ENCODE results near the gene TUBA1C.

The TUBA1C gene

DNA sequence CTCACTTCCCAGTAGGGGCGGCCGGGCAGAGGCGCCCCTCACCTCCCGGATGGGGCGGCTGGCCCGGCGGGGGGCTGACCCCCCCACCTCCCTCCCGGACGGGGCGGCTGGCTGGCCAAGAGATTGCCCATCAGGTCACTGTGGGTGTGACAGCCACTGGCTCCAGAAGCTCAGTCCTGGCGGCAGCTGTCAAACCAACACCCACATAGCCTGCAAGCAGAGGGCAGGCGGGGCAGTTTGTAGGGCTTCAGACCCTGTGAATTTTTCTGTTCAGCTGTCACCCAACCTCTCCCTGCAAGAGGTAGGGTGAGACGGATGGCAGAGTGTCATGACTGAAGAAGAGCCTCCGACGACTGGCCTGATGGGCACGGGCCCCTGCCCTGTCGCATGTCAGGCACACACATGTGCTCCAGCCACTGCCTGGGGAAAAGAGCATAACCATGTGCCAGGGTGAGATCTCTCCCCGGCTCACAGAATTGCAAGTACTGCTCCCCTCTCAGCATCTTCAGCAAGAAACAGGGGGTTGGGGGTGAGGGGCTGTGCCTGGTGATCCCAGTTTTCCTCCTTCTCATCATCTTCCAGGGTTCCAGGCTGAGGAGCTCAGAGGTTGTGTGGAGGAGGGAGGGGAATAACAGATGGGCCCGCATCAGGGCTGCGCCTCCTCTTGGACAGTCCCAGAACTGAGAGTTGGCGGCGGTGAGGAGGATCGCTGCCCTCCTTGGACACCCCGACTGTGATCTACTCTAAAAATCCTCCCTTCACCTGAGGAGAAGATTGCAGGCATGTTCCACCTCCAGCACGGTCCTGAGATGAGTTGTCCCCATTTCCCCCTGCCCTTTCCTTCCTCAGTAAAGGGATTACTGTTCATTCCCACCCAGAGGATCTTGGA, 18.9 kb downstream of the TUBA1C start:
- DNase-seq (ENCODE audit: low read depth): no peak

DNA sequence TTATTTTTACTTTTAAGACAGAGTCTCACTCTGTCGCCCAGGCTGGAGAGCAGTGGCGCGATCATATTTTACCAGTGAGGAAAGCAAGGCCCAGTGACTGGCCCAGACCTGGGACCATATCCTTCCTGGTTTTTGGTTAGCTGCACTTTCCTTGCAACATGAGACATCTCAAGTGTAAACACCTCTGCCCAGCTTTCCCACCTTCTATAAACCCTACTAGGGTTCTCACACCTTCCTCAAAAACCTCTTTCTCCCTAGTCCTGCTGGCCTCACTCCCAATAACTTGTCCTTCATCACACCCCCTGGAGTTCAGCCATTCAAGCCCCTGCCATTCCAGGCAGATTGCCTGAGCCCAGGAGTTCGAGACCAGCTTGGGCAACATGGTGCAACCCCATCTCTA, 19.8 kb downstream of the TUBA1C start:
- DNase-seq (ENCODE audit: low read depth): no peak

DNA sequence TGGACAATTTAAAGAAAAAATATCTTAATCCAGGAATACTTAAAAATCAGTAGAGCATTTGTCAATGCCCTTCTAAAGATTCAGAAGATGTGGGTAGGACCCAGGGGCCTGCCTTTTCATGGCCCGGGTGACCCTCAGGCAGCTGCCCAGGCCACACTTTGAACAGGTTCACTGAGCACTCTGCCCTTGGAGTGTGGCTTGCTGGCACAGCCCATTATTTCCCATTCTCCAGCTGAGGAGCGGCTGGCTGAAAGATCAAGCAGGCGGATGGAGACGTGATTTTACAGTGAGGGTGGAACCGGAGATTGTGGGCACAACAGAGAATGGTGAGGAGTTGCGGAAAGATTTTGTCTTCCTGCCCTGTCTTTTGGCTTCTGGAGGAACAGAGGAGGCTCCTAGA, 23.0 kb downstream of the TUBA1C start:
- no peak for DNase-seq (ENCODE audit: low read depth)

DNA sequence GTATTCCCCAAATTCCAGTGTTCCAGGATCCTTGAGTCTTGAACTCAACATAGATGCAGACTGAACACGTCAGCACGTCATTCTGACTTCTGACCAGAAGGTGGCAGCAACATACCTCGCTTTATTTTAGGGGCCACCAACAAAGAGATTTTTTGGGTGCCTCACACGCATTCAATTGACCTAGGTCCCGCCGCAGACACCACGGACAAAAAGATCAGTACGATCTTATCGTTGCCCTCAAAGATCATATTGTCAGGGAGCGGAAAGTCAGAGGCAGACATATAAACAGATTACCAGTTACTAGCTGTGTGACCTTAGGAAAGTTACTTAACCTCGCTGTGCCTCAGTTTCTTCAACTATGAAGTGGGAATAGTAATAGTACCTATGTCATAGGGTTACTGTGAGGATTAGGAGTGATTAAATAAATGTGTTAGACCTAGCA, 23.6 kb downstream of the TUBA1C start:
- DNase-seq (ENCODE audit: low read depth): peak; percentile 44

GRCh38 chr12:49288922-49289555, 24.2 kb downstream of the TUBA1C start:
- DNase-seq (ENCODE audit: low read depth): no peak

- no peak for DNase-seq (ENCODE audit: low read depth)
Measured at GRCh38 chr12:49292729-49293055, 27.8 kb downstream of the TUBA1C start.

DNA sequence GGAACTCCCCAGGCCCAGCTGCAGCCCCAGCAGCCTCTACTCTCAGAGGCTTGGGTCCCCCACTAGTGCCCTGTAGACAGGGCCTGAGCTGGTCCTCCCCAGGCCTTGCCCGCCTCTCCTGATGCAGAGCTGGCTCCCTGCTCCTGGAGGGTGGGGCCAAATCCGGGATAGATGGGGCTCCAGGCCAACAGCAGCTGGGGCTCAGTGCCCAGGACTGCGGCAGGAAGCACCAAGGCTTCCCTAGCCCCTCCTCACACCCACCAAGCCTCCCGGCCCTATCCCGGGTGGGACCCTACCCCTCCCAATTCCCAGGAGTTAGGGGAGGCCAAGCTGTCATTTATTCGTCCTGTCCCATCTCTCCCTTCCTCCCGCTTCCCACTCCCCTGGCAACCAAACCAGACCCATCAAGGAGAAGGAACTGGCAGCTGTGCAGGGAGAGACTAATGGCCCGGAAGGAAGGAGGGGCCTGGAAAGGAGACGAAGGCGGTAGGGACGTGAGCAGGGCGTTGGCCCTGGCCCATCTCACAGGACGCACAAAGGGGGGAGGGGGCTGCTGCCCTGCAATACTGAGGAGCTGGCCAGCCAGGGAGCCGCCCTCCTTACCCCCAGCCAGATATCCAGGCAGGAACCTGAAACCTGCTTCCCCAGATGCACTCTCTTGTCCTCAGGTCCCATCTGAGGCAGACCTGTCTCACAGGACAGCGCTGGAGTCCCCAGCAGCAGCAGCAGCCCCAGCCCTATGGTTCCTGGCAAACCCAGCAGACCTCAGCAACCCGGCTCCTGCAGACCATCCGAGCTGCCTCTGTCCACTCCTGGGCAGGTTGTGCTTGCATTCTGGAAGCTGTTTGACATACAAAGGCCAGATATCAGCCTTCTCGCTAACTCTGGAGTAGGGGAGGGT, 28.4 kb downstream of the TUBA1C start:
- no peak for DNase-seq (ENCODE audit: low read depth)

GRCh38 chr12:49294086-49294803, 29.4 kb downstream of the TUBA1C start:
- no peak for DNase-seq (ENCODE audit: low read depth)

GRCh38 chr12:49294804-49295081, 29.9 kb downstream of the TUBA1C start:
- no peak for DNase-seq (ENCODE audit: low read depth)

GRCh38 chr12:49295082-49295936, 30.4 kb downstream of the TUBA1C start, which contains the start of gene PRPH:
Gene PRPH, plus strand, starts transcription at chr12:49295147. Its CDS starts 54 bp downstream, at chr12:49295201.
- no peak for DNase-seq (ENCODE audit: low read depth)

DNA sequence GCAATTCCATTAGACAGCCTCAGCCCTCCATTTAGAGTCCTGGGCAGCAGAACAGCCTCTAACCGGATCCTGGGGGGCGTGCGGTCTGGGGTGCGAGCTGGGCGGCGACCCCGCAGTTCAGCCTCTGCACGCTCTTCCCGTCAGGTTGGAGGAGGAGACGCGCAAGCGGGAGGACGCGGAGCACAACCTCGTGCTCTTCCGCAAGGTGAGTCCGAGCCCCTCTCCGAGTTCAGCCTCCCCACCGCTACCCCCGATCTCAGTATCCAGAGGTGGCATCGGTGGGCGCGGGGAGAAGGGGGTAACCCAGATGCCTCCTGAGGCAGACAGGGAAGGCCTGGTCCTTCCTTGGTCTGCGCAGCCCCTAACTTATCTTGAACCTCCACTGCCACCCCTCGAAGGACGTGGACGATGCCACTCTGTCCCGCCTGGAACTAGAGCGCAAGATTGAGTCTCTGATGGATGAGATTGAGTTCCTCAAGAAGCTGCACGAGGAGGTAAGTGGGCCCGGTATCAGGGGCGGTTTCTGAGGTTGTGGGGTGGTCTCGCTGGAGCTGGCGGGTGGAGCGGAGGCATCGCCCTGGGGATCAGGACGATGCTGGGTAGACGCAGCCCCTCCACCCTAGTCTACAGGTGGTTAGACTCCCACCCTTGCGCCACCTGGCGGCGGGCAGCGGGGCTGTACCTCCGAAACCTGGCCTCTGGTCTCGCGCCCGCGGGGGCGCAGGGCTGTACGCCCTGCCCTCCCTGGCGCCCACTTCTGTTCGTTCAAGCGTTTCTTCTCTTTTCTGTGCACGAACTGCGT, 31.4 kb downstream of the TUBA1C start:
- DNase-seq (ENCODE audit: low read depth): no peak

DNA sequence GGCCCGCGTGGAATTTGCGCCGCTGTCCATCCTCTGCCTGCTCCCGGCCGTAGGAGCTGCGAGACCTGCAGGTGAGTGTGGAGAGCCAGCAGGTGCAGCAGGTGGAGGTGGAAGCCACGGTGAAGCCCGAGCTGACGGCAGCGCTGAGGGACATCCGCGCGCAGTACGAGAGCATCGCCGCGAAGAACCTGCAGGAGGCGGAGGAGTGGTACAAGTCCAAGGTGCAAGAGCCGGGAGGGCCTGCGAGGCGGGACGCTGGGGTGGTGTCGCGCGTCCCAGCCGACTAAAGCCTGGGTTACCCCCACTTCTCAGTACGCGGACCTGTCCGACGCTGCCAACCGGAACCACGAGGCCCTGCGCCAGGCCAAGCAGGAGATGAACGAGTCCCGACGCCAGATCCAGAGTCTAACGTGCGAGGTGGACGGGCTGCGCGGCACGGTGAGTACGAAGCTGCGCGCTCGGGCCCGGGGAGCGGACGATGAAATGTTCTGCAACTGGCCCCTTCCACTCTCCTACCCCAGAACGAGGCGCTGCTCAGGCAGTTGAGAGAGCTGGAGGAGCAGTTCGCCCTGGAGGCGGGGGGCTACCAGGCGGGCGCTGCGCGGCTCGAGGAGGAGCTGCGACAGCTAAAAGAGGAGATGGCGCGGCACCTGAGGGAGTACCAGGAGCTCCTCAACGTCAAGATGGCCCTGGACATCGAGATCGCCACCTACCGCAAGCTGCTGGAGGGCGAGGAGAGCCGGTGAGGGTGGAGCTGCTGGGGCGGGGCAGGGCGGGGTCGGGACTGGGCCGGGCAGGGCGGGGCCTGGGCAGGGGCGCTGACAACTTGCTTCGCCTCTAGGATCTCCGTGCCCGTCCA, 32.2 kb downstream of the TUBA1C start:
- no peak for DNase-seq (ENCODE audit: low read depth)

GRCh38 chr12:49297695-49298060, 32.8 kb downstream of the TUBA1C start:
- DNase-seq (ENCODE audit: low read depth): no peak

DNA sequence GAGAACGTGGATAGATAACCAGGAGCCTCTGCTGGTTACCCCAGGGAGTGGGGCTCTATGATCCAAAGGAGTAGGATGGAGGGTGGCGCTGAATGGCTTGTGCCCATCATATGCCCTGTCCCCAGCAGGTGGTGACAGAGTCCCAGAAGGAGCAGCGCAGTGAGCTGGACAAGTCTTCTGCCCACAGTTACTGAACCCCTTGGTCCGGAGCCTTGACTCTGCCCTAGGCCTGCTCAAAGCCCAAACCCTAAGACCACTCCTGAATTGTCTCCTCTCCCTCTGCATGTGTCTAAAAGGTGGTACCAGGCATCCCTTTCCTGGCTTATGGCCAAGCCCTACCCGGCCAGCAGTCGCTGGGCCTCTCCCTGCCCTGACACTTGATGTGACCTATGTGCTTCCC, 33.3 kb downstream of the TUBA1C start:
- DNase-seq (ENCODE audit: low read depth): no peak

DNA sequence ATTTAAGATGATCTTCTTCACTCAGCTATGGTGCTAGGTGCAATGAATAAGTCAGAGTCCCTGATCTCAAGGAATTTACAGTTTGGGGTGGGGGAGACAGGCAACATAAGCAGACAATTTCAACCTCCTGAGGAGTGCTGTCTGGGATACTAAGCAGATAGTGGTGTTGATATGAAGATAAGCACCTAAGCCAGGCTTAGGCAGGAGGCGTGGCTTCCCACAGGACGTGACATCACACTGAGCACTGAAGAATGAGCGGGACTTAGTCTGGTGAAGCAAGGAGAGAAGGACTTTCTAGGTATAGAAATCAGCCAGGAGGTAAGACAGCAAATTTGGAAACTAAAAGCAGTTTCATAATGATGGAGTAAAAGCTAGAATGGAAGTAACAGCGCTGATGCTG, 36.9 kb downstream of the TUBA1C start:
- DNase-seq (ENCODE audit: low read depth): no peak

- DNase-seq (ENCODE audit: low read depth): peak; percentile 34
Measured at GRCh38 chr12:49304161-49304560, 39.3 kb downstream of the TUBA1C start.

DNA sequence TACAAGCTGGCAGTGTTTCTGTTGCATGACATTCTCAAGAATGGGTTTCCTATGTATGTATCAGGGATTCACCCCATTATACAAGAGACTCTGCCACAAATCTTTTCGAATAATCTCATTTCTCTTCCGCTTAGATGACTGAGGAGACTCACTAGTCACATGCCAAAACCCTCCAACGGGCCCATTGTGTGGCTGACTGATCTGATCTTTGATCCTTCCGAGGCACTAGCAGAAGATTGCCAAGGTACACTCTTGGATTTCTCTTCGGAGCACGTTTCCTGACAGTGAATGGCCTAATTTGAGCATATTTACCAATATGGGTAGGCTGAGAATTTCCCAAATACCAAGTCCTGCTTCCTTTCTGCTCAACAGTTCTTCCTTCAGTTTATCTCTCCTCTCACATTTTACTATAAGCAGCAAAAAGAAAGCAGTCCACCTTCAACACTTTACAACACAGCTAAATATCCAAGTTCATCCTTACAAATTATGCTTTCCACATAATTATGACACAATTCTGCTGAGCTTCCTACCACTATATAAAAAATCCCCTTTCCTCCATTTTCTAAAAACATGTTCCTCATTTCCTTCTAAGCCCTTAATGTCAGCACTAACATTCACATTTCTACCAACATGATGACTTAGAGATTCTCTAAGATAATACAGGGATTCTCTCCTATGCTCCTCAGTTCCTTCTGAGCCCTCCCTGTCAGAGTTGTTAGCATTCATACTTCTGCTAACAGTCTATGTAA, 41.1 kb downstream of the TUBA1C start:
- DNase-seq (ENCODE audit: low read depth): no peak

DNA sequence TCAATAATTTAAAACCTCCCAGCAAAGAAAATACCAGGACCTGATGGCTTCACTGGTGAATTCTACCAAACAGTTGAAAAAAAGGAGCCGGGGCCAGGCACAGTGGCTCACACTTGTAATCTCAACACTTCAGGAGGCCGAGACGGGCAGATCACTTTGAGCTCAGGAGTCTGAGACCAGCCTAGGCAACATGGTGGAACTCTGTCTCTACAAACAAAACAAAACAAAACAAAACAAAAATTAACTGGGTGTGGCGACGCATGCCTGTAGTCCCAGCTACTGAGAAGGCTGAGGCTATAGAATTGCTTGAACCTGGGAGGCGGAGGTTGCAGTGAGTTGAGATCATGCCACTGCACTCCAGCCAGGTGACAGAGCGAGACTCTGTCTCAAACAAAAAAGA, 44.5 kb downstream of the TUBA1C start:
- no peak for DNase-seq (ENCODE audit: low read depth)
